IMR-90 (cell line): ENCODE measurements around the gene TMPRSS9. TPM values are rescaled to one million over a fixed set of nuclear protein-coding genes. Genes with fewer than 3 reads are reported as not detected.

ENCODE experiments used
- ATAC-seq: fragments of 200-7000 bp; cut with Tn5 transposase; 2 replicates; pipeline ENCODE4 v1.9.1; 2020; ENCODE audit warnings: low read depth, mild to moderate bottlenecking, moderate library complexity
- BruUV-seq: library from RNA; stranded (reverse); fragments of 400-500 nt; replicated peaks from 2 replicates; lab custom pipeline; 2021; lab: Mats Ljungman, UMichigan
- CTCF ChIA-PET: fragments of 300-600 bp; formaldehyde crosslinking; extraction: SDS; loops from one replicate; lab custom pipeline; 2021; ENCODE audit warnings: antibody characterized with exemption; lab: Yijun Ruan, JAX
- POLR2A ChIA-PET: fragments of 300-600 bp; sonication (Branson Sonifier 250); formaldehyde crosslinking; loops from one replicate; lab custom pipeline; 2022; ENCODE audit warnings: antibody characterized with exemption; ENCODE audit not compliant: unreplicated experiment; lab: Charles Lee
- DNase-seq: peaks from one replicate; pipeline ENCODE4 v3.0.0; 2013
- H2AFZ ChIP-seq: replicated peaks from 2 replicates; pipeline ENCODE3; 2013; ENCODE audit warnings: low read length, mild to moderate bottlenecking; ENCODE audit not compliant: poor library complexity
- H2AK5ac ChIP-seq: 2 replicates; pipeline ENCODE4 v1.6.1; 2013; ENCODE audit warnings: low read depth, low read length, inconsistent platforms
- H2AK9ac ChIP-seq: replicated peaks from 2 replicates; pipeline ENCODE3; 2013; ENCODE audit warnings: mild to moderate bottlenecking, low read depth, low read length, moderate library complexity; ENCODE audit not compliant: poor library complexity
- H2BK120ac ChIP-seq: 2 replicates; pipeline ENCODE4 v1.6.1; 2013; ENCODE audit warnings: low read depth, low read length, inconsistent platforms
- H2BK15ac ChIP-seq: 3 replicates; pipeline ENCODE4 v1.6.1; 2013; ENCODE audit warnings: low read depth, low read length, inconsistent platforms
- H2BK20ac ChIP-seq: 2 replicates; pipeline ENCODE4 v1.6.1; 2013; ENCODE audit warnings: low read depth, mild to moderate bottlenecking, inconsistent platforms, low read length, moderate library complexity
- H2BK5ac ChIP-seq: 2 replicates; pipeline ENCODE4 v1.6.1; 2013; ENCODE audit warnings: mild to moderate bottlenecking, low read depth, low read length, inconsistent platforms; ENCODE audit not compliant: poor library complexity, severe bottlenecking
- H3K14ac ChIP-seq: replicated peaks from 2 replicates; pipeline ENCODE4 v1.6.1; 2013; ENCODE audit warnings: low read depth, low read length, inconsistent platforms
- H3K18ac ChIP-seq: 2 replicates; pipeline ENCODE4 v1.6.1; 2013; ENCODE audit warnings: low read depth, low read length, control low read depth
- H3K23ac ChIP-seq: 2 replicates; pipeline ENCODE4 v1.6.1; 2013; ENCODE audit warnings: low read depth, low read length, inconsistent platforms
- H3K27ac ChIP-seq: 2 replicates; pipeline ENCODE4 v1.5.1; 2013; ENCODE audit warnings: mild to moderate bottlenecking, control low read depth, low read length; ENCODE audit not compliant: insufficient read depth
- H3K27me3 ChIP-seq: 2 replicates; pipeline ENCODE4 v1.6.1; 2013; ENCODE audit warnings: low read length; ENCODE audit not compliant: control insufficient read depth, insufficient read depth
- H3K36me3 ChIP-seq: 2 replicates; pipeline ENCODE4 v1.6.1; 2013; ENCODE audit warnings: low read length, mixed read lengths; ENCODE audit not compliant: control insufficient read depth, insufficient read depth
- H3K4ac ChIP-seq: 2 replicates; pipeline ENCODE4 v1.6.1; 2013; ENCODE audit warnings: low read depth, low read length, inconsistent platforms
- H3K4me1 ChIP-seq: 2 replicates; pipeline ENCODE4 v1.6.1; 2013; ENCODE audit warnings: low read length, mixed read lengths; ENCODE audit not compliant: control insufficient read depth, insufficient read depth
- H3K4me2 ChIP-seq: 2 replicates; pipeline ENCODE4 v1.6.1; 2013; ENCODE audit warnings: low read depth, mild to moderate bottlenecking, control low read depth, low read length, moderate library complexity
- H3K4me3 ChIP-seq: 2 replicates; pipeline ENCODE4 v1.5.1; 2013; ENCODE audit warnings: low read depth, mild to moderate bottlenecking, control low read depth, low read length, moderate library complexity; ENCODE audit not compliant: insufficient read depth
- H3K56ac ChIP-seq: 2 replicates; pipeline ENCODE4 v1.6.1; 2013; ENCODE audit warnings: low read length, inconsistent platforms; ENCODE audit not compliant: insufficient read depth; ENCODE audit errors: extremely low read depth
- H3K79me1 ChIP-seq, 2 experiments: 2 replicates each; pipeline ENCODE4 v1.6.1; 2013; ENCODE audit warnings: low read length in 2 of 2, inconsistent platforms in 1 of 2, low read depth in 1 of 2
- H3K9ac ChIP-seq: 2 replicates; pipeline ENCODE4 v1.6.1; 2013; ENCODE audit warnings: low read depth, low read length, control low read depth
- H3K9me1 ChIP-seq: 2 replicates; pipeline ENCODE4 v1.6.1; 2013; ENCODE audit warnings: low read length, inconsistent platforms; ENCODE audit not compliant: insufficient read depth
- H3K9me3 ChIP-seq: 2 replicates; pipeline ENCODE4 v1.6.1; 2013; ENCODE audit warnings: low read length; ENCODE audit not compliant: control insufficient read depth, insufficient read depth
- H4K20me1 ChIP-seq: 2 replicates; pipeline ENCODE4 v1.6.1; 2013; ENCODE audit warnings: low read length, inconsistent platforms; ENCODE audit not compliant: insufficient read depth
- H4K5ac ChIP-seq: 2 replicates; pipeline ENCODE4 v1.6.1; 2013; ENCODE audit warnings: mild to moderate bottlenecking, low read depth, low read length, control low read depth
- H4K8ac ChIP-seq, 2 experiments: 2 replicates each; pipeline ENCODE4 v1.6.1; 2013; ENCODE audit warnings: low read depth in 2 of 2, low read length in 2 of 2, control low read depth in 1 of 2, inconsistent platforms in 1 of 2
- H4K91ac ChIP-seq: 2 replicates; pipeline ENCODE4 v1.6.1; 2013; ENCODE audit warnings: low read depth, low read length, inconsistent platforms; ENCODE audit not compliant: insufficient read depth
- BHLHE40 ChIP-seq: fragments of 150-350 bp; IDR thresholded peaks from 2 replicates; pipeline ENCODE4 v1.6.1; 2016; ENCODE audit warnings: mild to moderate bottlenecking, low read depth, low read length
- CEBPB ChIP-seq: IDR thresholded peaks from 2 replicates; pipeline ENCODE4 v1.6.1; 2012; ENCODE audit warnings: low read depth, low read length, improper control_type of control experiment
- CHD1 ChIP-seq: IDR thresholded peaks from 2 replicates; pipeline ENCODE4 v1.6.1; 2012; ENCODE audit warnings: low read depth, low read length, improper control_type of control experiment
- MAFK ChIP-seq: IDR thresholded peaks from 2 replicates; pipeline ENCODE4 v1.6.1; 2012; ENCODE audit warnings: low read depth, low read length, improper control_type of control experiment
- MXI1 ChIP-seq: IDR thresholded peaks from 2 replicates; pipeline ENCODE4 v1.6.1; 2012; ENCODE audit warnings: low read depth, mild to moderate bottlenecking, low read length, moderate library complexity, borderline replicate concordance
- NFE2L2 ChIP-seq: fragments of 150-350 bp; IDR thresholded peaks from 2 replicates; pipeline ENCODE4 v1.6.1; 2016; ENCODE audit warnings: low read depth, mild to moderate bottlenecking, low read length
- RAD21 ChIP-seq: IDR thresholded peaks from 2 replicates; pipeline ENCODE4 v1.6.1; 2012; ENCODE audit warnings: low read length, improper control_type of control experiment
- RCOR1 ChIP-seq: IDR thresholded peaks from 2 replicates; pipeline ENCODE4 v1.6.1; 2012; ENCODE audit warnings: mild to moderate bottlenecking, low read length, improper control_type of control experiment; ENCODE audit not compliant: insufficient replicate concordance
- RFX5 ChIP-seq: IDR thresholded peaks from 2 replicates; pipeline ENCODE4 v1.8.0; 2012; ENCODE audit warnings: low read depth, mild to moderate bottlenecking, low read length, moderate library complexity
- USF2 ChIP-seq: fragments of 150-350 bp; IDR thresholded peaks from 2 replicates; pipeline ENCODE4 v1.6.1; 2017; ENCODE audit warnings: mild to moderate bottlenecking, antibody characterized with exemption, low read length, low read depth
- WGBS, 2 experiments: methylation state at CpG; one replicate each; pipeline versions ENCODE4 v1.1.5 to v1.1.7; 2013; ENCODE audit warnings: missing lambda C conversion rate in 2 of 2; ENCODE audit not compliant: insufficient read length in 1 of 2; ENCODE audit errors: extremely low coverage in 2 of 2; 5-methylcytosine and 5-hydroxymethylcytosine counted together
- dilution Hi-C: fragments of 300-500 bp; cut with HindIII; formaldehyde crosslinking; loops from one replicate; pipeline ENCODE4 v1.14.3; 2018; ENCODE audit warnings: low sequenced_read_pairs; ENCODE audit not compliant: unreplicated experiment
- in situ Hi-C: fragments of 300-500 bp; cut with MboI; formaldehyde crosslinking; loops from 3 replicates; pipeline ENCODE4 v1.14.3; 2019; ENCODE audit warnings: low sequenced_read_pairs, inconsistent platforms, mixed read lengths
- intact Hi-C: fragments of 100-400 bp; cut with micrococcal nuclease; formaldehyde crosslinking; loops from 2 replicates; pipeline ENCODE4 v1.10.0; 2022
- polyA plus RNA-seq, 3 experiments: library from polyadenylated mRNA; depleted of rRNA; stranded (reverse); fragments of >200 nt; gene quantifications; 2 replicates each; pipeline ENCODE4 v1.2.3, GENCODE V29; 2012; ENCODE audit warnings: low replicate concordance in 1 of 3
- total RNA-seq: library from RNA; depleted of rRNA; stranded (reverse); fragments of >200 nt; gene quantifications from 2 replicates; pipeline ENCODE4 v1.2.3, GENCODE V29; 2012

Gene TMPRSS9
- total and polyA plus RNA-seq, 2 of the 4 experiments (the other 2 are of a cell fraction), result not detected

GRCh38 chr19:2329501-2329916, 30.6 kb upstream of the TMPRSS9 start:
- CTCF ChIA-PET, result no interaction called here
- peak overlapping the region; percentile 100 for H2AK9ac ChIP-seq
- 60% methylated on average over 2 of the region's 13 CpGs; no CpG with 5 or more reads in 1 of the 2 experiments for WGBS, 2 experiments
- peak overlapping the region; percentile 64 for H3K9ac ChIP-seq
- in situ Hi-C loops, result no loop called here
- no peak for TF ChIP-seq NFE2L2
- no peak for TF ChIP-seq BHLHE40
- TF ChIP-seq RAD21, result no peak
- TF ChIP-seq MAFK, result no peak
- TF ChIP-seq RFX5, result no peak
- no peak for TF ChIP-seq RCOR1
- no peak for TF ChIP-seq USF2
- no peak for TF ChIP-seq CHD1
- no peak for TF ChIP-seq MXI1
- TF ChIP-seq CEBPB, result no peak
- H3K18ac ChIP-seq, result no peak overlapping the region
- peak overlapping the region; percentile 85 for H3K4ac ChIP-seq
- no peak overlapping the region for H2BK20ac ChIP-seq
- no peak overlapping the region for H2BK15ac ChIP-seq
- H3K27me3 ChIP-seq, result no peaks in the 10 kb centered on the region
- peak overlapping the region; percentile 25 to 81; a peak in 2 of 4 replicates for H4K8ac ChIP-seq
- H2BK5ac ChIP-seq, result no peak overlapping the region
- peak overlapping the region; percentile 78 for H2AK5ac ChIP-seq
- no peak for DNase-seq
- POLR2A ChIA-PET, result no interaction called here
- H3K36me3 ChIP-seq, result peaks cover 14% of the 10 kb centered on the region
- no peak overlapping the region for H4K5ac ChIP-seq
- peak overlapping the region; percentile 70 for H3K23ac ChIP-seq
- no peak for ATAC-seq
- no peaks in the 10 kb centered on the region for H3K9me1 ChIP-seq
- BruUV-seq, result no TSS peak
- peak overlapping the region; percentile 17; the same call in 1 of the 2 replicates for H3K56ac ChIP-seq
- H2AFZ ChIP-seq, result no peak overlapping the region
- peak overlapping the region; percentile 94 for H3K4me3 ChIP-seq
- peaks cover 34 to 79% of the 10 kb centered on the region in 2 experiments for H3K79me1 ChIP-seq
- dilution Hi-C loops, result no loop called here
- peak overlapping the region; percentile 78; the same call in 1 of the 2 replicates for H3K14ac ChIP-seq
- no peak overlapping the region for H2BK120ac ChIP-seq
- intact Hi-C loops, result loop anchor here (2.0 to 5.0 kb wide), 3 partner anchors 63 to 307 kb away; no protein-coding TSS in a partner anchor
- peaks cover 41% of the 10 kb centered on the region for H4K20me1 ChIP-seq
- no peak overlapping the region for H3K27ac ChIP-seq
- H3K4me1 ChIP-seq, result peaks cover 4% of the 10 kb centered on the region
- H3K4me2 ChIP-seq, result peak overlapping the region; percentile 84
- no peak overlapping the region for H4K91ac ChIP-seq
- no peaks in the 10 kb centered on the region for H3K9me3 ChIP-seq
